Spinal cord (tissue), 10 donors: ENCODE measurements around the gene PRIM2. TPM values are rescaled to one million over a fixed set of nuclear protein-coding genes. Genes with fewer than 3 reads are reported as not detected.
"Not testable (repeated sequence)": the region's sequence is repeated elsewhere in the genome, so short reads cannot be mapped to it uniquely, and the experiment has no call there.

ENCODE experiments used
- DNase-seq, 6 donors: peaks; one replicate each; pipeline versions ENCODE4 v3.0.0 to v3.0.0-alpha.2; 2013 to 2015; ENCODE audit warnings: low spot score in 6 of 6, low read depth in 4 of 6
- H3K27ac ChIP-seq: one replicate; pipeline ENCODE4 v1.5.1; 2013; ENCODE audit warnings: low read depth, low read length, control low read depth
- H3K27me3 ChIP-seq: one replicate; pipeline ENCODE4 v1.6.1; 2013; ENCODE audit warnings: low read length; ENCODE audit not compliant: control insufficient read depth, insufficient read depth
- H3K36me3 ChIP-seq: one replicate; pipeline ENCODE4 v1.6.1; 2013; ENCODE audit warnings: low read length; ENCODE audit not compliant: control insufficient read depth, insufficient read depth
- H3K4me1 ChIP-seq: one replicate; pipeline ENCODE4 v1.6.1; 2013; ENCODE audit warnings: low read length; ENCODE audit not compliant: control insufficient read depth, insufficient read depth
- H3K4me3 ChIP-seq: one replicate; pipeline ENCODE4 v1.5.1; 2013; ENCODE audit warnings: low read depth, low read length, control low read depth
- H3K9me3 ChIP-seq: one replicate; pipeline ENCODE4 v1.6.1; 2013; ENCODE audit warnings: low read length; ENCODE audit not compliant: control insufficient read depth, insufficient read depth
- WGBS: methylation state at CpG from one replicate; pipeline ENCODE4 v1.1.5; 2013; ENCODE audit warnings: missing lambda C conversion rate; ENCODE audit not compliant: insufficient coverage; 5-methylcytosine and 5-hydroxymethylcytosine counted together
- polyA plus RNA-seq, 2 donors: library from polyadenylated mRNA; unstranded; fragments of 120-200 nt; gene quantifications; one replicate each; pipeline ENCODE4 v1.2.1, GENCODE V29; 2013; ENCODE audit not compliant: insufficient read length in 2 of 2
- small RNA-seq: library from RNA; depleted of rRNA; stranded (forward); fragments of <200 nt; gene quantifications from one replicate; pipeline ENCODE3, GENCODE V24; 2014; ENCODE audit warnings: low replicate concordance
- total RNA-seq, 2 donors: library from RNA; depleted of rRNA in 1 of 2; stranded (reverse); fragments of 120-200 nt in 1 of 2; fragments of >200 nt in 1 of 2; gene quantifications; one replicate each; pipeline versions ENCODE4 v1.2.3 to v1.2.4, GENCODE V29; 2013 to 2014
- donor health status: healthy.

PRIM2 gene
- total and polyA plus RNA-seq, 4 donors = 8.1 to 19.7 (median 13.6) TPM

GRCh38 chr6:57671237-57671636 lies 353.8 kb downstream of the PRIM2 start:
- not testable (repeated sequence) for H3K27ac ChIP-seq, H3K36me3 ChIP-seq, H3K9me3 ChIP-seq, DNase-seq, H3K4me3 ChIP-seq, H3K27me3 ChIP-seq, H3K4me1 ChIP-seq
- no CpG with 5 or more reads among the region's 3 CpGs for WGBS

GRCh38 chr6:57671937-57672627 lies 354.7 kb downstream of the PRIM2 start:
- not testable (repeated sequence) for DNase-seq, H3K27me3 ChIP-seq, H3K4me3 ChIP-seq, H3K36me3 ChIP-seq, H3K9me3 ChIP-seq, H3K4me1 ChIP-seq, H3K27ac ChIP-seq
- 64% methylated on average over 3 of the region's 6 CpGs for WGBS

GRCh38 chr6:57673281-57673680 lies 355.9 kb downstream of the PRIM2 start:
- not testable (repeated sequence) for H3K27ac ChIP-seq, H3K27me3 ChIP-seq, H3K4me1 ChIP-seq, DNase-seq, H3K4me3 ChIP-seq, H3K9me3 ChIP-seq, H3K36me3 ChIP-seq
- 100% methylated on average over 1 of the region's 1 CpG for WGBS

GRCh38 chr6:57675386-57675785 lies 358.0 kb downstream of the PRIM2 start:
- not testable (repeated sequence) for H3K27me3 ChIP-seq, H3K4me1 ChIP-seq, H3K4me3 ChIP-seq, H3K36me3 ChIP-seq, H3K9me3 ChIP-seq, DNase-seq, H3K27ac ChIP-seq
- WGBS = 100% methylated on average over 2 of the region's 4 CpGs

- H3K4me1 ChIP-seq, H3K9me3 ChIP-seq, H3K4me3 ChIP-seq, H3K27me3 ChIP-seq, H3K36me3 ChIP-seq, DNase-seq, H3K27ac ChIP-seq: not testable (repeated sequence)
- no CpG with 5 or more reads among the region's 1 CpG for WGBS
Observed at GRCh38 chr6:57696382-57696781, 379.0 kb downstream of the PRIM2 start.

Small RNAs within 50 kb of the gene (small RNA-seq; reads per million reads assigned to genes)
- not detected for gene MIR548U

Other genes starting within 250 kb of the PRIM2 start
- gene ZNF451, start 227.4 kb upstream of the PRIM2 start, total RNA-seq = 100 to 1,000 TPM in 1 of 2 donors, 10 to 100 TPM in 1; 57.2 to 135 TPM
- gene ZNF451, start 227.4 kb upstream of the PRIM2 start, polyA plus RNA-seq = 10 to 100 TPM; 29.9 to 32.2 TPM
- gene BAG2, start 145.3 kb upstream of the PRIM2 start, total RNA-seq = 1 to 10 TPM; 2.8 to 6.0 TPM
- 1 to 10 TPM; 4.1 to 4.2 TPM for gene BAG2, start 145.3 kb upstream of the PRIM2 start, polyA plus RNA-seq
- gene RAB23, start 95.3 kb upstream of the PRIM2 start, total RNA-seq = 10 to 100 TPM; 28.1 to 40.1 TPM
- 10 to 100 TPM; 18.2 to 20.2 TPM for gene RAB23, start 95.3 kb upstream of the PRIM2 start, polyA plus RNA-seq